ENCODE results near the gene CD84.

DNA sequence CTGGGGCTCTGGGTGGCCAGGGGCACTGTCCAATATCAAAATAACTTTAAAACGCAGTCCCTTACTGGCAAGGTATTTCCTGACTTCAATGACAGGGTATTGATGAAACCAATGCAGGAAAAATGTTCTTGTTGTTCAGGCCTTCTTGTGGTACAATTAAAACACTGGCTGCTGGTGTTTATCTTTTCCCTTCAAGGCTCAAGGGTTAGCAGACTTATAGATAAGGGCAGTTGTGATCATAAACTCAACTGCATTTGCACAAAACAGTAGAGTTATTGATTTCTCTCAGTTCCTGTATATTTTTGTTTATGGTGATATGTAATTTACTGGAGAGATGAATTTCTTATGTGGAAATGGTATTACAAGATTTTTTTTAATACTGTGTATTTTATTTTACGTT, 2.7 kb upstream of the CD84 start:
- TF ChIP-seq, protein P1, sequence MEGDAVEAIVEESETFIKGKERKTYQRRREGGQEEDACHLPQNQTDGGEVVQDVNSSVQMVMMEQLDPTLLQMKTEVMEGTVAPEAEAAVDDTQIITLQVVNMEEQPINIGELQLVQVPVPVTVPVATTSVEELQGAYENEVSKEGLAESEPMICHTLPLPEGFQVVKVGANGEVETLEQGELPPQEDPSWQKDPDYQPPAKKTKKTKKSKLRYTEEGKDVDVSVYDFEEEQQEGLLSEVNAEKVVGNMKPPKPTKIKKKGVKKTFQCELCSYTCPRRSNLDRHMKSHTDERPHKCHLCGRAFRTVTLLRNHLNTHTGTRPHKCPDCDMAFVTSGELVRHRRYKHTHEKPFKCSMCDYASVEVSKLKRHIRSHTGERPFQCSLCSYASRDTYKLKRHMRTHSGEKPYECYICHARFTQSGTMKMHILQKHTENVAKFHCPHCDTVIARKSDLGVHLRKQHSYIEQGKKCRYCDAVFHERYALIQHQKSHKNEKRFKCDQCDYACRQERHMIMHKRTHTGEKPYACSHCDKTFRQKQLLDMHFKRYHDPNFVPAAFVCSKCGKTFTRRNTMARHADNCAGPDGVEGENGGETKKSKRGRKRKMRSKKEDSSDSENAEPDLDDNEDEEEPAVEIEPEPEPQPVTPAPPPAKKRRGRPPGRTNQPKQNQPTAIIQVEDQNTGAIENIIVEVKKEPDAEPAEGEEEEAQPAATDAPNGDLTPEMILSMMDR (IDR thresholded peaks at IDR 0.05; ENCODE audit: low read depth, low read length, poor library complexity, severe bottlenecking) = no peak
- no peak for TF ChIP-seq EZH2phosphoT487 (IDR thresholded peaks at IDR 0.05; ENCODE audit: borderline replicate concordance, low read length)

All from DOHH2 (cell line).